OCI-LY7 (cell line): ENCODE measurements around the gene RBM38.

Experiments
- CTCF ChIP-seq: fragments of 200-600 bp; sonication (generic); conservative IDR thresholded peaks from 2 replicates; pipeline ENCODE4 v1.5.1; 2014; ENCODE audit warnings: mild to moderate bottlenecking, antibody characterized with exemption, low read length, moderate library complexity, mixed read lengths
- EZH2phosphoT487 ChIP-seq: fragments of 200-600 bp; sonication (generic); IDR thresholded peaks from 2 replicates; pipeline ENCODE4 v1.6.1; 2018; ENCODE audit warnings: low read depth, borderline replicate concordance, mild to moderate bottlenecking, mixed run types, antibody characterized with exemption, low read length, moderate library complexity, mixed read lengths

- TF ChIP-seq CTCF (no peak), EZH2phosphoT487 (no peak)
These were observed 38.5 kb downstream of the RBM38 start for GRCh38 chr20:57429580-57430200.
